Measurements from ENCODE around the gene MYRFL. TPM values are rescaled to one million over a fixed set of nuclear protein-coding genes. Genes with fewer than 3 reads are reported as not detected.

MYRFL gene
- total RNA-seq, 1 experiment from 2014 or later: 0.16 TPM

DNA sequence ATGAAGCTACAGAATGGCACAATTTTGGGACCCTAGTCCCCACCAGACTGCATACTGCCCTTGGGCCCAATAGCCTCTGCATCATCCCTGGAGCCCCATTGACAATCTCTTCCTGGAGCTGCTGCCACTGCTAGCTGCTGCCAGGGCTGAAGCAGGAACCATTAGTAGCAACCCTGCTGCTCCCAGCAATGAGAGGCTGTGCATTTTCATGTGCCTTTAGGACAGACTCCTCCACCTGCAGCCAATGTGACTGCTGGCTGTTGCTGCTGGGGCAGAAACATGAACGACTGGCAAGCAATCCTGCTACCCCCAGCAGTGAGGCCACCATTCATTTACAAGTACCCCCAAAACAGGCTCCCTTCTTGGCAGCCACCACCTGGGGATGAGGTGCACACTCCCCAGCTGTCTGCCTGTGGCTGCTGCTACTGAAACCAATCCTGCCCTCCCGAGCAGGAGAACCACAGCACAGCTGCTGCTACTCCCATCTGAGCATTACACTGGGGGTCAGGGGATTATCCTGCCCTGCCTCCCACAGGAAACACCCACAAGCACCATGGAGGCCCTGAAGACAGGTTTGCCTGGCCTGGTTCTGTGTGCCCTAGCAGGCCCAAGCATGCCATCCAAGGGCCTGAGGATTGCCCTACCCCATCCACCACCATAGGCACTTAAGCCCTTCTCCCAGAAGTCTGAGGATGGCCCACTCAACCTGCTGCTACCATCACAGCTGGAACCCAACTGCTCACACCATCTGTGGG lies 181.0 kb downstream of the MYRFL start:
- no peaks in the 10 kb centered on the region for H3K4me1 Mint-ChIP-seq (ENCODE audit: low read depth, unreplicated experiment)
- Histone ChIP-seq H3K27me3 (replicated peaks; ENCODE audit: control insufficient read depth, insufficient read depth, low read length) (no peaks in the 10 kb centered on the region), H3K9me3 (peaks cover 9% of the 10 kb centered on the region), H3K4me1 (no peaks in the 10 kb centered on the region), H3K4me3 (ENCODE audit: low read depth, low read length) (no peak overlapping the region), H3K36me3 (ENCODE audit: control insufficient read depth, insufficient read depth, low read length) (no peaks in the 10 kb centered on the region)
- TF ChIP-seq, protein P1, sequence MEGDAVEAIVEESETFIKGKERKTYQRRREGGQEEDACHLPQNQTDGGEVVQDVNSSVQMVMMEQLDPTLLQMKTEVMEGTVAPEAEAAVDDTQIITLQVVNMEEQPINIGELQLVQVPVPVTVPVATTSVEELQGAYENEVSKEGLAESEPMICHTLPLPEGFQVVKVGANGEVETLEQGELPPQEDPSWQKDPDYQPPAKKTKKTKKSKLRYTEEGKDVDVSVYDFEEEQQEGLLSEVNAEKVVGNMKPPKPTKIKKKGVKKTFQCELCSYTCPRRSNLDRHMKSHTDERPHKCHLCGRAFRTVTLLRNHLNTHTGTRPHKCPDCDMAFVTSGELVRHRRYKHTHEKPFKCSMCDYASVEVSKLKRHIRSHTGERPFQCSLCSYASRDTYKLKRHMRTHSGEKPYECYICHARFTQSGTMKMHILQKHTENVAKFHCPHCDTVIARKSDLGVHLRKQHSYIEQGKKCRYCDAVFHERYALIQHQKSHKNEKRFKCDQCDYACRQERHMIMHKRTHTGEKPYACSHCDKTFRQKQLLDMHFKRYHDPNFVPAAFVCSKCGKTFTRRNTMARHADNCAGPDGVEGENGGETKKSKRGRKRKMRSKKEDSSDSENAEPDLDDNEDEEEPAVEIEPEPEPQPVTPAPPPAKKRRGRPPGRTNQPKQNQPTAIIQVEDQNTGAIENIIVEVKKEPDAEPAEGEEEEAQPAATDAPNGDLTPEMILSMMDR (IDR thresholded peaks at IDR 0.05; ENCODE audit: insufficient read depth in 1 of 2, low read depth in 1 of 2, low read length in 1 of 2, severe bottlenecking in 1 of 2, unreplicated experiment in 1 of 2): no peak
- intact Hi-C loops (cut with micrococcal nuclease; ENCODE audit: unreplicated experiment): no loop called here
- DNase-seq: no peak
- no peaks in the 10 kb centered on the region for H3K36me3 Mint-ChIP-seq (ENCODE audit: insufficient read depth, unreplicated experiment)
- POLR2A ChIA-PET: no interaction called here
- BruUV-seq (replicated peaks): no TSS peak
- CTCF ChIA-PET: no interaction called here
- H3K27ac Mint-ChIP-seq (ENCODE audit: unreplicated experiment): no peak overlapping the region
- peaks cover 9% of the 10 kb centered on the region for H3K9me3 Mint-ChIP-seq (ENCODE audit: unreplicated experiment)
- no peaks in the 10 kb centered on the region for H3K27me3 Mint-ChIP-seq (ENCODE audit: insufficient read depth, unreplicated experiment)
- no peak overlapping the region for H3K4me3 Mint-ChIP-seq (ENCODE audit: unreplicated experiment)

DNA sequence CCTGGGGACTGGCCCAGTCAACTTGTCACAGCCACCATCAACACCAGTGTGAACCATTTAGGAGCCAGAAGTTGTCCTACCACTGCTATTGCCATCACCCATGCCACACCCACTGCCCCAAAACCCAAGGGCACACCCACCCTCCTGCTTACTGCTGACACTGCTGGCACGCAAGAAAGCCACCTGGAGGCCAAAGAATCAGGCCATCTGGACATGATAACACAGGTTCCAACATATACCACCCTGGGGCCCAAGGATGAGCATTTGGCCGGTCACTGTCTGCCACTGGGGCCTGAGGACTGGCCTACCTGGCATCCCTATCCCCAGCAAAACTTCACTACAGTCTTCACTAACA lies 181.6 kb downstream of the MYRFL start:
- ChIA-PET POLR2A (no interaction called here), CTCF (no interaction called here)
- no peak for DNase-seq
- no peaks in the 10 kb centered on the region for H3K36me3 Mint-ChIP-seq (ENCODE audit: insufficient read depth, unreplicated experiment)
- intact Hi-C loops (cut with micrococcal nuclease; ENCODE audit: unreplicated experiment): no loop called here
- no TSS peak for BruUV-seq (replicated peaks)
- no peaks in the 10 kb centered on the region for H3K4me1 Mint-ChIP-seq (ENCODE audit: low read depth, unreplicated experiment)
- Histone ChIP-seq H3K36me3 (ENCODE audit: control insufficient read depth, insufficient read depth, low read length) (no peaks in the 10 kb centered on the region), H3K4me1 (no peaks in the 10 kb centered on the region), H3K4me3 (ENCODE audit: low read depth, low read length) (no peak overlapping the region), H3K27me3 (replicated peaks; ENCODE audit: control insufficient read depth, insufficient read depth, low read length) (no peaks in the 10 kb centered on the region), H3K9me3 (peaks cover 9% of the 10 kb centered on the region)
- H3K9me3 Mint-ChIP-seq (ENCODE audit: unreplicated experiment): peaks cover 9% of the 10 kb centered on the region
- H3K27ac Mint-ChIP-seq (ENCODE audit: unreplicated experiment): no peak overlapping the region
- TF ChIP-seq, protein P1 (IDR thresholded peaks at IDR 0.05; ENCODE audit: insufficient read depth in 1 of 2, low read depth in 1 of 2, low read length in 1 of 2, severe bottlenecking in 1 of 2, unreplicated experiment in 1 of 2): no peak
- no peak overlapping the region for H3K4me3 Mint-ChIP-seq (ENCODE audit: unreplicated experiment)
- H3K27me3 Mint-ChIP-seq (ENCODE audit: insufficient read depth, unreplicated experiment): no peaks in the 10 kb centered on the region

DNA sequence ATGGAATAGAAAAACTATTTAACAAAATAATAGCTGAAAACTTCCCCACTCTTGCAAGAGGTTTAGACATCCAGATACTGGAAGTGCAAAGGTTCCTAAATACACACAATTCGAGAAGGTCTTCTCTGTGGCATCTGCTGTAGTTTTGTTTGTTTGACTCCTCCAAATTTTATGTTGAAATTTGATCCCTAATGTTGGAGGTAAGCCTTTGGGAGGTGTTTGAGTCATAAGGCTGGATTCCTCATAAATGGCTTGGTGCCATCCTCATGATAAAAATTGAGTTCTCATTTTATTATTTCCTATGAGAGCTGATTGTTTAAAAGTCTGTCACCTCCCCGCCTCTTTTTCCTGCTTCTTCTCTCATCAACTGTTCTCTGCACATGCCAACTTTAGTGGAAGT lies 182.7 kb downstream of the MYRFL start:
- H3K4me3 Mint-ChIP-seq (ENCODE audit: unreplicated experiment): no peak overlapping the region
- no peak overlapping the region for H3K4me3 ChIP-seq (ENCODE audit: low read depth, low read length)
- no TSS peak for BruUV-seq (replicated peaks)
- H3K27me3 Mint-ChIP-seq (ENCODE audit: insufficient read depth, unreplicated experiment): no peaks in the 10 kb centered on the region
- H3K36me3 ChIP-seq (ENCODE audit: control insufficient read depth, insufficient read depth, low read length): no peaks in the 10 kb centered on the region
- no peak overlapping the region for H3K27ac Mint-ChIP-seq (ENCODE audit: unreplicated experiment)
- intact Hi-C loops (cut with micrococcal nuclease; ENCODE audit: unreplicated experiment): no loop called here
- POLR2A ChIA-PET: no interaction called here
- TF ChIP-seq, protein P1 (IDR thresholded peaks at IDR 0.05; ENCODE audit: insufficient read depth in 1 of 2, low read depth in 1 of 2, low read length in 1 of 2, severe bottlenecking in 1 of 2, unreplicated experiment in 1 of 2): no peak
- H3K9me3 Mint-ChIP-seq (ENCODE audit: unreplicated experiment): peaks cover 9% of the 10 kb centered on the region
- no peak for DNase-seq
- no peaks in the 10 kb centered on the region for H3K4me1 ChIP-seq
- no peaks in the 10 kb centered on the region for H3K36me3 Mint-ChIP-seq (ENCODE audit: insufficient read depth, unreplicated experiment)
- H3K4me1 Mint-ChIP-seq (ENCODE audit: low read depth, unreplicated experiment): no peaks in the 10 kb centered on the region
- H3K9me3 ChIP-seq: peaks cover 9% of the 10 kb centered on the region
- no peaks in the 10 kb centered on the region for H3K27me3 ChIP-seq (replicated peaks; ENCODE audit: control insufficient read depth, insufficient read depth, low read length)
- CTCF ChIA-PET: no interaction called here

Other genes starting within 250 kb of the MYRFL start
- 321 and 341 TPM in 2 replicates for gene CCT2, start 239.8 kb upstream of the MYRFL start, total RNA-seq (2022)
- not detected in 2 replicates for gene LRRC10, start 214.3 kb upstream of the MYRFL start, total RNA-seq (2022)
- gene BEST3, start 125.9 kb upstream of the MYRFL start, total RNA-seq (2022): 1.3 and 1.5 TPM in 2 replicates
- 70.8 and 82.5 TPM in 2 replicates for gene RAB3IP, start 86.4 kb upstream of the MYRFL start, total RNA-seq (2022)

Data from Caco-2 (cell line).